ENCODE measurements around the gene RNASE12. TPM values are rescaled to one million over a fixed set of nuclear protein-coding genes. Genes with fewer than 3 reads are reported as not detected.

The RNASE12 gene
- total RNA-seq, 1 donor from 2014 or later, result not detected

GRCh38 chr14:20551606-20552005, 39.6 kb downstream of the RNASE12 start:
- no peak overlapping the region for H3K27ac ChIP-seq
- no peak for ATAC-seq
- intact Hi-C loops (cut with DNase I), result no loop called here

GRCh38 chr14:20550926-20551325, 40.2 kb downstream of the RNASE12 start:
- Histone ChIP-seq H3K9me3 (no peaks in the 10 kb centered on the region), H3K4me1 (no peaks in the 10 kb centered on the region), H3K4me3 (no peak overlapping the region), H3K27ac (no peak overlapping the region), H3K27me3 (ENCODE audit: low read depth) (no peaks in the 10 kb centered on the region), H3K36me3 (no peaks in the 10 kb centered on the region)
- ATAC-seq (no peak), DNase-seq (no peak)
- intact Hi-C loops (cut with DNase I), result no loop called here
- TF ChIP-seq, protein P1, sequence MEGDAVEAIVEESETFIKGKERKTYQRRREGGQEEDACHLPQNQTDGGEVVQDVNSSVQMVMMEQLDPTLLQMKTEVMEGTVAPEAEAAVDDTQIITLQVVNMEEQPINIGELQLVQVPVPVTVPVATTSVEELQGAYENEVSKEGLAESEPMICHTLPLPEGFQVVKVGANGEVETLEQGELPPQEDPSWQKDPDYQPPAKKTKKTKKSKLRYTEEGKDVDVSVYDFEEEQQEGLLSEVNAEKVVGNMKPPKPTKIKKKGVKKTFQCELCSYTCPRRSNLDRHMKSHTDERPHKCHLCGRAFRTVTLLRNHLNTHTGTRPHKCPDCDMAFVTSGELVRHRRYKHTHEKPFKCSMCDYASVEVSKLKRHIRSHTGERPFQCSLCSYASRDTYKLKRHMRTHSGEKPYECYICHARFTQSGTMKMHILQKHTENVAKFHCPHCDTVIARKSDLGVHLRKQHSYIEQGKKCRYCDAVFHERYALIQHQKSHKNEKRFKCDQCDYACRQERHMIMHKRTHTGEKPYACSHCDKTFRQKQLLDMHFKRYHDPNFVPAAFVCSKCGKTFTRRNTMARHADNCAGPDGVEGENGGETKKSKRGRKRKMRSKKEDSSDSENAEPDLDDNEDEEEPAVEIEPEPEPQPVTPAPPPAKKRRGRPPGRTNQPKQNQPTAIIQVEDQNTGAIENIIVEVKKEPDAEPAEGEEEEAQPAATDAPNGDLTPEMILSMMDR (IDR thresholded peaks at IDR 0.05), result no peak

More at GRCh38 chr14:20551606-20552005, 39.6 kb downstream of the RNASE12 start:
- DNase-seq, result no peak
- H3K9me3 ChIP-seq, result no peaks in the 10 kb centered on the region
- H3K27me3 ChIP-seq (ENCODE audit: low read depth), result no peaks in the 10 kb centered on the region
- no peaks in the 10 kb centered on the region for H3K36me3 ChIP-seq
- TF ChIP-seq, protein P1 (IDR thresholded peaks at IDR 0.05), result no peak
- no peaks in the 10 kb centered on the region for H3K4me1 ChIP-seq
- H3K4me3 ChIP-seq, result no peak overlapping the region

DNA sequence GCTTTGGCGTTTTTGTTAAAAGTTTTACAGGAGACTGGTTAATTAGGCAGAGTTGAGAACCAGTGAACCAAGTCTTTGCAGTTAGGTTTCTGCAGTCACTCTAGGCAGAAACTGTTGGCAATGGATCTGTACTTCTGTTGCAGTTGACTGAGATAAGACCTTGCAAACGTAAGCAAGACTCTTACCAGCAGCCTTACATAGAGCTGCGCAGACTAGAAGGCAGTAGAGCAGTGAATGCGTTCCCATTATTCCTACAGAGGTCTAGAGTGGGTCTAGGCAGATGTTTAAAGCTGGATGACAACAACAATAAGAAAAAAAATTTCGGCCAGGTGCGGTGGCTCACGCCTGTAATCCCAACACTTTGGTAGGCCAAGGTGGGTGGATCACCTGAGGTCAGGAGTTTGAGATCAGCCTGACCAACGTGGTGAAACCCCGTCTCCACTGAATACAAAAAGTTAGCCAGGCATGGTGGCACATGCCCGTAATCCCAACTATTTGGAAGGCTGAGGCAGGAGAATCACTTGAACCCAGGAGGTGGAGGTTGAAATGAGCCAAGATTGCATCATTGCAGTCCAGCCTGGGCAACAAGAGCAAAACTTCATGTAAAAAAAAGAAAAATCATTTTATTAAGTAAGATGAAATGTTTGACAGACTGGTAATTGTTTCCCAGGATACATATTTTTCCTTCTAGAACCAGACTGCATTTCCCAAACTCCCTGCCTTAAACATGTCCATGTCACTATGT, 42.6 kb downstream of the RNASE12 start:
- Histone ChIP-seq H3K27ac (no peak overlapping the region), H3K27me3 (ENCODE audit: low read depth) (no peaks in the 10 kb centered on the region), H3K36me3 (no peaks in the 10 kb centered on the region), H3K4me3 (no peak overlapping the region), H3K4me1 (no peaks in the 10 kb centered on the region), H3K9me3 (no peaks in the 10 kb centered on the region)
- DNase-seq (no peak), ATAC-seq (no peak)
- TF ChIP-seq, protein P1 (IDR thresholded peaks at IDR 0.05), result no peak
- intact Hi-C loops (cut with DNase I), result no loop called here

GRCh38 chr14:20546877-20547276, 44.3 kb downstream of the RNASE12 start:
- H3K27ac ChIP-seq, result no peak overlapping the region
- TF ChIP-seq, protein P1 (IDR thresholded peaks at IDR 0.05), result no peak
- no peaks in the 10 kb centered on the region for H3K36me3 ChIP-seq
- H3K27me3 ChIP-seq (ENCODE audit: low read depth), result no peaks in the 10 kb centered on the region
- intact Hi-C loops (cut with DNase I), result no loop called here
- no peak overlapping the region for H3K4me3 ChIP-seq
- DNase-seq, result no peak
- no peak for ATAC-seq
- H3K4me1 ChIP-seq, result no peaks in the 10 kb centered on the region
- no peaks in the 10 kb centered on the region for H3K9me3 ChIP-seq

Other genes starting within 250 kb of the RNASE12 start
- gene PARP2, start 247.7 kb downstream of the RNASE12 start, total RNA-seq, result 17.1 TPM
- 53.6 TPM for gene TEP1, start 177.9 kb downstream of the RNASE12 start, total RNA-seq
- 0.47 TPM for gene KLHL33, start 155.2 kb downstream of the RNASE12 start, total RNA-seq
- gene OSGEP, start 136.6 kb downstream of the RNASE12 start, total RNA-seq, result 32.6 TPM
- 103 TPM for gene APEX1, start 136.2 kb downstream of the RNASE12 start, total RNA-seq
- 37.7 TPM for gene PIP4P1, start 129.9 kb downstream of the RNASE12 start, total RNA-seq
- gene PNP, start 122.0 kb downstream of the RNASE12 start, total RNA-seq, result 28.8 TPM
- 0.44 TPM for gene RNASE10, start 85.8 kb downstream of the RNASE12 start, total RNA-seq
- gene RNASE9, start 30.3 kb downstream of the RNASE12 start, total RNA-seq, result not detected
- gene RNASE11, start 3.4 kb downstream of the RNASE12 start, total RNA-seq, result not detected
- gene OR6S1, start 50.3 kb upstream of the RNASE12 start, total RNA-seq, result not detected
- gene RNASE4, start 93.2 kb upstream of the RNASE12 start, total RNA-seq, result 41.0 TPM
- gene ANG, start 97.4 kb upstream of the RNASE12 start, total RNA-seq, result 29.3 TPM
- gene EDDM3A, start 154.5 kb upstream of the RNASE12 start, total RNA-seq, result not detected
- not detected for gene EDDM3B, start 177.0 kb upstream of the RNASE12 start, total RNA-seq
- 27.3 TPM for gene RNASE6, start 189.9 kb upstream of the RNASE12 start, total RNA-seq
- 694 TPM for gene RNASE1, start 211.5 kb upstream of the RNASE12 start, total RNA-seq

Measured in lower lobe of right lung (tissue), 2 donors.